Renal cortex interstitium (tissue), 11 donors: ENCODE data around the gene TMPRSS7. TPM values are rescaled to one million over a fixed set of nuclear protein-coding genes. Genes with fewer than 3 reads are reported as not detected.
"Not testable (repeated sequence)": the region's sequence is repeated elsewhere in the genome, so short reads cannot be mapped to it uniquely, and the experiment has no call there.

Source experiments
- DNase-seq, 11 donors: peaks; one replicate each; pipeline ENCODE4 v3.0.0-alpha.2; 2013; ENCODE audit warnings: low read depth in 9 of 11, low spot score in 4 of 11; ENCODE audit errors: extremely low read depth in 1 of 11
- polyA plus RNA-seq, 3 donors: library from polyadenylated mRNA; unstranded; fragments of 120-200 nt; gene quantifications; one replicate each; pipeline ENCODE4 v1.2.1, GENCODE V29; 2013; ENCODE audit not compliant: insufficient read length in 3 of 3

The TMPRSS7 gene
- polyA plus RNA-seq, 3 donors, result 0.09 TPM; not detected in 2

DNA sequence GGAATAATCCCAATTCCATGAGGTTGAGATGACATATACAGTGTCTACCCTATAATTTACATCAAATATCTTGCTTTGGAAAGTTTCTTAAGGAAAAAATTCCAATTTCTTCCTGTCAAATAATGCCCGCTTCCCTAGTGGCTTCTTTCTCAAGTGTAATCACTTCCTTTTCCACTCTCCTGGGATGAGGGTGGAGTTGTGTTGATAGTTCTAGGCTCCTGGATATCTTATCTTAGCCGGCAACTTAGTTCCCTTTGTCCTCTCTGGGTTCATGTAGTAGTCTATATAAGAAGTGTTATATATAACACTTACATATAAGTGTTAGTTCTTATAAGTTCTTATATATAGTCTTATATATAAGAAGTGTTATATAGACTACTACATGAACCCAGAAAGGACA is 24.9 kb upstream of the TMPRSS7 start:
- no peak for DNase-seq

- DNase-seq, result no peak
These were observed 23.9 kb upstream of the TMPRSS7 start for GRCh38 chr3:112010636-112011035.

DNA sequence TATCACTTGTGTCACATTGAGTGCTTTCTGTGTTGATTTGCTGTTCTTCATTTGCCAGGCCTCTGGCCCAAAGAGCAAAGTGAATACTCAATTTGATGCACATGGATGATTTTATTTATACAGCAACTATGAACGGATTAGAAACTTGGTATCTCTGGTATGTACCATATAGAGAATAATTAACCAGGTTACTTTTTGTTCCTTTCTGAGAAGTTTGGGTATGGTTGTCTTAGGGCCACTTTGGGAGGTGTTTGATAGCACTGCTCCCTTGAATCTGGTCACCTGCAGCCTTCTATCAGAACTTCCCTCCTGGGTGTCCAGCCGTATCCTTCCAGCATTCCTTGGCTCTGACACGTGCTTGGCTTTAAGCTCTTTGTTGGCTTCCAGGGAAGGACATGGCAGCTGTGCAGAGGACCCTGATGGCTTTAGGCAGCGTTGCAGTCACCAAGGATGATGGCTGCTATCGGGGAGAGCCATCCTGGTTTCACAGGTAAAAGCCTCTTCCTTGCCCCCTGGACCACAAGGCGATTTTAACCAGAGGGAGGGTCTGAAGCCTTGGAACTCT is 23.1 kb upstream of the TMPRSS7 start:
- no peak for DNase-seq

DNA sequence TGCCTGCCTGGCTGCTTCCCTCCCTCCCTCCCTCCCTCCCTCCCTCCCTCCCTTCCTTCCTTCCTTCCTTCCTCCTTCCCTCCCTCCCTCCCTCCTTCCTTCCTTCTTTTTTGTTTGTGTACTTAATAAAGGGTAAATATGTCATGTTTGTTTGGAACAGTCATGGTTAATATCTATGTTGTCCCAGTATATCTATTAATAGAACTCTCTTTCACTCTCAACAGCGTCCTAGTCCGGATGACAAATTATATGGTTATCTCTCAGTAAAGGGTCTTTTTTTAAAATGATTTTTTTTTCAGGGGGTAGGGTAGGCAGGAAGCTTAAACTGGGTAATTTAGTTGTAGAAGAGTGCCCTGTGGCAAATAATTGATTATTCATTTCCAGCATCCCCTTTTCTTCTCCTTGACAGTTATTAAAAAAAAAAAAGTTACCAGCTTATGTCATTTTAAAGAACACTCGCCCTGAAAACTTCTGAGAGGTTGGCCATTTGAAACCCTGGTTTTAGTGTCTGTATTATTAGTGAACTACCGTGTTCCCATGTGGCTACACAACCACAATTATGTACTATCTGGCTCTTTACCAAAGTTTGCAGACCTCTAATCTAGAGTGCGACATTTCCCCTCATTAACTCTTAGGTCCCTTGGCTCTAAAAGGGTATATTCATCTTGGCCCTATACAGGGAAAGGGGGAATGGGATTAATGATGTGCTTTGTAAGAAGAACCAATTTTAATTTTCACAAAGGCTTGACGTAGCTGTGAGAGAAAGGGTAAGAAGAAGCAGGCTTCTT is 22.1 kb upstream of the TMPRSS7 start:
- DNase-seq, result no peak

DNA sequence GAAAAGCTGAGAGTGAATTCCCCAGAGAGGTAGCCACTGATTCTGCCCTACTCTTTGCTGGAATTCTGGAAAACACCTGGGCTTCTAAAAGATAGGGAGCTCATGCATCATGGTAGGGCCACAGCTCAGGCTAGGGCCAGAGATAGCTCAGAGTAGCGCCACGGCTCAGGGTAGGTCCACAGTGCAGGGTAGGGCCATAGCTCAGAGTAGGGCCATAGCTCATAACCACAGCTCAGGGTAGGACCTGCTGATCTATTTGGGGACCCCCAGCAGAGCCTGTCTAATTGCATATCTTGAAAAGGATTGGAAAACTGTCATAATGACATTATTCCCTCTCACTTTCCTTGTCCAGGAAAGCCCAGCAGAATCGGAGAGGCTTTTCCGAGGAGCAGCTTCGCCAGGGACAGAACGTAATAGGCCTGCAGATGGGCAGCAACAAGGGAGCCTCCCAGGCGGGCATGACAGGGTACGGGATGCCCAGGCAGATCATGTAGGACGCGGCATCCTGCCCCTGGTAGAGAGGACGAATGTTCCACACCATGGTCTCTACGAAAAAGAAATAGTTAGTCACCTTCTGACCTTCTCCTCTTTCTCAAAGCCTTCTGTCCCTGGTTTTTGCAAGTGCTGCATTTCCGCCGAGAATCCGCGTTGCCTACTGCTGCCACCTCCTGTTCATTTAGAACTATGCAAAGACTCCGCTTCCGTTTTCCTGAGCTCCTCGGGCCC is 21.3 kb upstream of the TMPRSS7 start:
- DNase-seq, result peak in 9 of 11 donors; percentile 47 to 75 (median 64)

DNA sequence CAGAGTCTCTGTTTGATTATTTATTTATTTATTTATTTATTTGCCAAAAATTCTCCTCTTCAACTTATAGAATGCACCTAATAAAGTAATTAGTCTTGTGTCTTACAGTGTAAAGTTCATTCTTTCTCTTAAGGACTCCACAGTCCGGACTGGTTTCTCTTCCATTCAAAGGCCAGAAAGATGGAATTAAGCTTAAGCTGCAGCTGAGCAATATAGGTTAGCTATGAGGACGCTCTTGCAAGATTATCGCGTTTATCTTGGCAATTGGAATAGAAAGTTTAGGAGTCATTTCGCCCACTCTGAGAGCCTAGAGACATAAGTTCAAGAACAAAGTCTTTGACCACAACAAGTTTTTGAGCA is 20.8 kb upstream of the TMPRSS7 start:
- no peak for DNase-seq

DNA sequence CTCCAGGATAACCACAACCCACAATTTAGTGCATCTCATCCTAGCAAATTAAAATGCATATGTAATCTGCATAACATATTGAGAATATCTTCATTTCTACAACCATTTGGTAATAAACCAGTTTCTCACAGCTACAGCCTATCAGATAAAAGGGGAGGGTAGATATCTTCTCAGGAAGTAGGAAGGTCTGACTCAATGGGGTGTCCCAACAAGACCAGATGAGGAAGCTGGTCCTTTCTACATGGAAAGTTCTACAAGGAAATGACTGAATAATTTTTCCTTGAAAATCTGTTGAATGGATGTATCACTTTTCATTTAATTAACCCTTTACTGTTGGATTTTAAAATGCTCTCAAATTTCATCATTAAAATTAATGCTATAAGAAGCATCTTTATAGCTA is 17.4 kb upstream of the TMPRSS7 start:
- DNase-seq, result no peak

- DNase-seq, result no peak
These were observed 15.8 kb upstream of the TMPRSS7 start for GRCh38 chr3:112018712-112019111.

- DNase-seq, result no peak
These were observed 14.8 kb upstream of the TMPRSS7 start for GRCh38 chr3:112019716-112020115.

GRCh38 chr3:112020674-112021085 is 13.9 kb upstream of the TMPRSS7 start:
- DNase-seq, result no peak

GRCh38 chr3:112027142-112027541 is 7.4 kb upstream of the TMPRSS7 start:
- no peak for DNase-seq

- no peak for DNase-seq
These were observed 6.7 kb upstream of the TMPRSS7 start for GRCh38 chr3:112027826-112028225.

DNA sequence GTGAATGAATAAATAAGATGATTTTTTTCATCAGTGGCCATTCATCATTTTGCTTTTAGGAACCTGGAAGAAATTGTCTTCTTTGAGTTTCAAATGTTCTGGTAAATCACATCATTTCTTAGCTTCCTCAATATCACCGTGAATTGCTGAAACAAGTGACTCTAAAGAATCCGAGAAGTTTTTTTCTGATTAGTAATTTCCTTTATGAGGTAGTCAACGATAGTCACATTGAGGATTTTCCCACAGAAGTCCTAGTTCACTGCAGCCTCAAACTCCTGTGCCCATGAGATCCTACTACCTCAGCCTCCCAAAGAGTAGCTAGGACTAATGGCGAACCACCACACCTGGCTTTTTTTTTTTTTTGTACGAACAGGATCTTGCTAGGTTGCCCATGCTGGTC is 3.6 kb upstream of the TMPRSS7 start:
- DNase-seq, result no peak

DNA sequence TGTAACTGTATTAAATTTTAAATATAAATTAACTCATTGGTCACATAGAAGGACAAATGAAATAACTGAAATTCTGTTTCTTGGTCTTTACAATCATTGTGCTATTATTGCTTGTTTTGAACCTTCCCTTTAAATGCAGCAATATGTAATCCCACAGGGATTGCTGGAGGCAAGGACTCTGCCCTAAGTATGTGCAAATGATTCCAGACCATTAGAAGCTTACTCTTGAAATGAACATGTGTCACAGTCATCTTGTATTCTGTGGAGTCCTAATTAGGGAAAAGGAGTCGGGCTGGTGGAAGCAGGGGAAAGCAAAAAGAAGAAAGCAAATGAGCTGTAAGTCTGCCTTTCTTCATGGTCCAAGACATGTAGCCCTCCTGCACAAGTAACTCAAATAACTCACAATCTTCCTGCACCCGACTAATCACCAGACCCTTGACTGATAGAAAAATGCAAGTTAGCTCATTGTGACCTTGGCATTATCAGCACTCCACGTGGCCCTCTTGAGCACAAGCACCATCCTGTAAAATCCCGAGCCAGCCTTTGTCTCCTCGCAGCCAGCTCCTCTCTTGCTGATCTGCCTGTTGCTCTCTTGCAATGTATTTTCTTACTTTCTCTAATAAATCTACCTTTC is 2.3 kb upstream of the TMPRSS7 start:
- no peak for DNase-seq

DNA sequence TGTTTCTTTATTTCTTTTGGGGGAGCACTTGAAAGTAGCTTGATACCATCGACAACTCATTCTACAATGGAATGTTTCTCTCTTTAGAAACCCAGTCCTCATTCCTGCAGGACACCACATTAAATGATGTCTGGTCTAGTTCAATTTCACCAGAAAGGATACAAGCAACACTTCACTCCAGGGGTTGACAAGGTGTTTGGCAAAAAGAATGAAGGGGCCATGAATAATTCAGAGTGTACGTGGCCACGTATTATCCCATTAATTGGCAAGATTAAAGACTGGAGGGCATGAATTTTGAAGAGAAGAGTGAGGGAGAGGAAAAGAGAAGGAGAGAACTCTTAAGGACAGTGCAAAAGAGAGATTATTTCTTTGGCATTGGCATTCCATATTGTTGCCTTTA is 705 bp downstream of the TMPRSS7 start:
- DNase-seq, result no peak

GRCh38 chr3:112037194-112037593 is 2.7 kb downstream of the TMPRSS7 start:
- not testable (repeated sequence) for DNase-seq

- peak in 1 of 11 donors; percentile 20 for DNase-seq
These were observed 4.3 kb downstream of the TMPRSS7 start for GRCh38 chr3:112038863-112039262.

DNA sequence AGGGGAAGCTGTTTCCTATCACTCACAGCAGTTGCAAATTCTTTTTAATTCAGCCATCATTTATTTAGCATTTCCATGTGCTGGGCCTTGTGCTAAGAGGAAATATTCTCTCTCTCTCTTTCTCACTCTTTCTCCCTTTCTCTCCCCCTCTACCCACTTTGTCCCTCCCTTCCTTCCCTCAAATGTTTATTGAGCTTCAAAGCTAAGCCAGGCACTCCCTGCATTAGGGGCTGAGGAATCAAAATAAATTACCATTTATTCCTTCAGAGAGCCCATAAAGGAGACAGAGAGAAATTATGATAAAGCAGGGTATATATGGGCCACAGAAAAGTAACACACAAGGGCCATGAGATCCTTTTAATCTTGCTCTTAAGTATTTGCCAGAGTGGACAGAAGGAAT is 6.8 kb downstream of the TMPRSS7 start:
- DNase-seq, result no peak

- DNase-seq, result no peak
These were observed 8.3 kb downstream of the TMPRSS7 start for GRCh38 chr3:112042842-112043280.
